ENCODE data around the gene YPEL5. TPM values are rescaled to one million over a fixed set of nuclear protein-coding genes. Genes with fewer than 3 reads are reported as not detected.

Gene YPEL5
- polyA plus RNA-seq, 3 donors = 231 to 254 (median 235) TPM

DNA sequence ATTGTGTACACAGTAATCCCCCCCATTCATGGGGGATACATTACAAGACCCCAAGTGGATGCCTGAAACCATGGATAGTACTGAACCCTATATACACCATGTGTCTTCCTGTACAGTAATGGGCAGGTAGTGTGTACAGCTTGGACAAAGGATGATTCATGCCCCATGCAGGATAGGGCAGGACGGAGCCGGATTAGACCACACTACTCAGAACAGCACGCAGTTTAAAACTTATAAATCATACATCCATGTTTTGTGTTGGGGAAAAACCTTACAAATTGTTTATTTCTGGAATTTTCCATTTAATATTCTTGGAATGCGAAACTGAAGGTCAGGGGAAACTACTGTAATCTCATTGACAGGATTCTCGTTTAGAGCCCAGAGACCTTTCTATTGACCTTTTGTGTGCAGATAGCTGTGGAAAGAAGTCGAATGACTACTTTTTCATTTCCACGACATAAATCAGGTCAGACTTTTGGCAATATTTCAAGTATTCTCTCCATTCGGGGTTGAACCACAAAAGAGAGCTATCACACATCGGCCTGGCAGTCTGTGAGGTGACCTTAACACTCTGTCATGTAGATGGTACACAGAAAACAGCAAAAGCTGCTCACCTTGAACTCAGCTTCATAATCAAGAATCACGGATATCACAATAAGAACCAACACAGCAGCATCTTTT, 9.9 kb upstream of the YPEL5 start:
- Histone ChIP-seq H3K27me3 (ENCODE audit: control insufficient read depth in 2 of 2, insufficient read depth in 2 of 2, low read length in 2 of 2) (no peaks in the 10 kb centered on the region), H3K79me2 (ENCODE audit: insufficient read depth, low read length) (no peaks in the 10 kb centered on the region), H3K4me3 (replicated peaks in 1 of 3; ENCODE audit: low read depth in 2 of 3, low read length in 3 of 3) (no peak overlapping the region), H3K27ac (ENCODE audit: low read depth in 1 of 2, low read length in 2 of 2) (no peak overlapping the region), H3K4me1 (ENCODE audit: control insufficient read depth in 1 of 2, insufficient read depth in 2 of 2, low read length in 2 of 2) (no peaks in the 10 kb centered on the region), H3K36me3 (replicated peaks in 1 of 2; ENCODE audit: control insufficient read depth in 1 of 2, insufficient read depth in 2 of 2, low read length in 2 of 2) (no peaks in the 10 kb centered on the region), H3K4me2 (replicated peaks; ENCODE audit: extremely low read depth, low read length, poor library complexity, severe bottlenecking) (no peak overlapping the region), H3K9ac (ENCODE audit: insufficient read depth, low read length, poor library complexity, severe bottlenecking) (no peak overlapping the region), H4K20me1 (ENCODE audit: insufficient read depth, low read length) (no peaks in the 10 kb centered on the region), H2AFZ (ENCODE audit: insufficient read depth, low read depth, low read length, poor library complexity, severe bottlenecking) (no peak overlapping the region), H3K9me3 (replicated peaks in 1 of 2; ENCODE audit: control insufficient read depth in 1 of 2, insufficient read depth in 1 of 2, low read length in 2 of 2) (no peaks in the 10 kb centered on the region)
- no peaks in the 10 kb centered on the region for H3K9me3 Mint-ChIP-seq
- peaks cover 4% of the 10 kb centered on the region for H3K4me1 Mint-ChIP-seq
- H3K27ac Mint-ChIP-seq = no peak overlapping the region
- intact Hi-C loops (cut with micrococcal nuclease) = no loop called here
- peaks cover 2 to 7% (median 6%) of the 10 kb centered on the region in 3 donors for H3K27me3 Mint-ChIP-seq (ENCODE audit: low read depth in 3 of 3)
- H3K4me3 Mint-ChIP-seq = no peak overlapping the region
- H3K36me3 Mint-ChIP-seq = no peaks in the 10 kb centered on the region
- 67% methylated on average over 3 of the region's 10 CpGs for WGBS (ENCODE audit: insufficient coverage)
- TF ChIP-seq, protein P1, sequence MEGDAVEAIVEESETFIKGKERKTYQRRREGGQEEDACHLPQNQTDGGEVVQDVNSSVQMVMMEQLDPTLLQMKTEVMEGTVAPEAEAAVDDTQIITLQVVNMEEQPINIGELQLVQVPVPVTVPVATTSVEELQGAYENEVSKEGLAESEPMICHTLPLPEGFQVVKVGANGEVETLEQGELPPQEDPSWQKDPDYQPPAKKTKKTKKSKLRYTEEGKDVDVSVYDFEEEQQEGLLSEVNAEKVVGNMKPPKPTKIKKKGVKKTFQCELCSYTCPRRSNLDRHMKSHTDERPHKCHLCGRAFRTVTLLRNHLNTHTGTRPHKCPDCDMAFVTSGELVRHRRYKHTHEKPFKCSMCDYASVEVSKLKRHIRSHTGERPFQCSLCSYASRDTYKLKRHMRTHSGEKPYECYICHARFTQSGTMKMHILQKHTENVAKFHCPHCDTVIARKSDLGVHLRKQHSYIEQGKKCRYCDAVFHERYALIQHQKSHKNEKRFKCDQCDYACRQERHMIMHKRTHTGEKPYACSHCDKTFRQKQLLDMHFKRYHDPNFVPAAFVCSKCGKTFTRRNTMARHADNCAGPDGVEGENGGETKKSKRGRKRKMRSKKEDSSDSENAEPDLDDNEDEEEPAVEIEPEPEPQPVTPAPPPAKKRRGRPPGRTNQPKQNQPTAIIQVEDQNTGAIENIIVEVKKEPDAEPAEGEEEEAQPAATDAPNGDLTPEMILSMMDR (IDR thresholded peaks at IDR 0.05) = no peak
- DNase-seq = no peak

DNA sequence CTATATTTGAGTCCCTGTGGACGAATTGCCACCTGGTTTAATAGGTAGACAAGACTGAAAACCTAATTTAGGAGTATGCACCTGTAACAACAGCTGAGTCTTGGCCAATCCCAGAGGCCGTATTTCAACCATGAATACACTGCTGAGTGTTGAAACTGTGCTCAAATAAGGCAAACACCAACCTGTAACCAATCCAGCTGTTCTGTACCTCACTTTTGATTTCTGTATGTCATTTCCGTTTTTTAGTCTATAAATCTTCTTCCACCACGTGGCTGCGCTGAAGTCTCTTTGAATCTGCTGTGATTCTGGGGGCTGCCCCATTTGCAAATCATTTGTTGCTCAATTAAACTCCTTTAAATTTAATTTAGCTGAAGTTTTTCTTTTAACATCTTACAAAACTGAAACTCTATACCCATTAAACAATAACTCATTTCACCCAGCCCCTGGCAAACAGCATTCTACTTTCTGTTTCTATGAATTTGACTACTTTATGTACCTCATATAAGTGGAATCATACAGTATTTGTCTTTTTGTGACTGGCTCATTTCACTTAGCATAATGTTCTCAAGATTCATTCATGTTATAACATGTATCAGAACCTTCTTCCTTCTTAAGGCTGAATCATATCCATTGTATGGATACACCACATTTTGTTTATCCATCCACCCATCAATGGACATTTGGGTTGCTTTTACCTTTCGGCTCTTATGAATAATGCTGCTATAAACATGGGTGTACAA, 7.5 kb upstream of the YPEL5 start:
- Mint-ChIP-seq H3K27me3 (ENCODE audit: low read depth in 3 of 3) (peaks cover 2 to 6% (median 6%) of the 10 kb centered on the region in 3 donors), H3K4me3 (peak overlapping the region in 1 of 2 donors; percentile 71), H3K27ac (no peak overlapping the region), H3K9me3 (no peaks in the 10 kb centered on the region), H3K4me1 (peaks cover 4% of the 10 kb centered on the region), H3K36me3 (no peaks in the 10 kb centered on the region)
- no peaks in the 10 kb centered on the region for H3K4me1 ChIP-seq (ENCODE audit: control insufficient read depth in 1 of 2, insufficient read depth in 2 of 2, low read length in 2 of 2)
- 26% methylated on average over 4 of the region's 6 CpGs for WGBS (ENCODE audit: insufficient coverage)
- no peaks in the 10 kb centered on the region for H3K9me3 ChIP-seq (replicated peaks in 1 of 2; ENCODE audit: control insufficient read depth in 1 of 2, insufficient read depth in 1 of 2, low read length in 2 of 2)
- no peak for DNase-seq
- no peak overlapping the region for H3K9ac ChIP-seq (ENCODE audit: insufficient read depth, low read length, poor library complexity, severe bottlenecking)
- H2AFZ ChIP-seq (ENCODE audit: insufficient read depth, low read depth, low read length, poor library complexity, severe bottlenecking) = no peak overlapping the region
- H3K4me3 ChIP-seq (replicated peaks in 1 of 3; ENCODE audit: low read depth in 2 of 3, low read length in 3 of 3) = peak overlapping the region in 1 of 3 experiments; percentile 16
- no peaks in the 10 kb centered on the region for H3K27me3 ChIP-seq (ENCODE audit: control insufficient read depth in 2 of 2, insufficient read depth in 2 of 2, low read length in 2 of 2)
- TF ChIP-seq, protein P1 (IDR thresholded peaks at IDR 0.05) = no peak
- no peak overlapping the region for H3K4me2 ChIP-seq (replicated peaks; ENCODE audit: extremely low read depth, low read length, poor library complexity, severe bottlenecking)
- intact Hi-C loops (cut with micrococcal nuclease) = no loop called here
- no peaks in the 10 kb centered on the region for H3K79me2 ChIP-seq (ENCODE audit: insufficient read depth, low read length)
- no peaks in the 10 kb centered on the region for H3K36me3 ChIP-seq (replicated peaks in 1 of 2; ENCODE audit: control insufficient read depth in 1 of 2, insufficient read depth in 2 of 2, low read length in 2 of 2)
- no peak overlapping the region for H3K27ac ChIP-seq (ENCODE audit: low read depth in 1 of 2, low read length in 2 of 2)
- no peaks in the 10 kb centered on the region for H4K20me1 ChIP-seq (ENCODE audit: insufficient read depth, low read length)

All from CD14-positive monocyte (primary cell).